Measurements from ENCODE around the gene FAIM2.

FAIM2 gene

GRCh38 chr12:49952391-49953055 lies 48.8 kb upstream of the FAIM2 start:
- no peak for ATAC-seq
- TF ChIP-seq ZC3H10 (CRISPR knock-in tag; IDR thresholded peaks at IDR 0.05) = no peak
- no peak for TF ChIP-seq CSRNP3 (CRISPR knock-in tag; IDR thresholded peaks at IDR 0.05)
- no peak for TF ChIP-seq CREB5 (CRISPR knock-in tag; IDR thresholded peaks at IDR 0.05; ENCODE audit: low read depth)
- TF ChIP-seq SNAI2 (CRISPR knock-in tag; IDR thresholded peaks at IDR 0.05) = no peak
- TF ChIP-seq PATZ1 (CRISPR knock-in tag; IDR thresholded peaks at IDR 0.05; ENCODE audit: borderline replicate concordance) = no peak
- no peak for TF ChIP-seq CSDC2 (CRISPR knock-in tag; IDR thresholded peaks at IDR 0.05)
- no peak for TF ChIP-seq ZNF565 (CRISPR knock-in tag; conservative IDR thresholded peaks at IDR 0.05; ENCODE audit: low read depth)
- no peak for TF ChIP-seq ARNTL (CRISPR knock-in tag; IDR thresholded peaks at IDR 0.05; ENCODE audit: borderline replicate concordance, low read depth)
- no peak for TF ChIP-seq PPARA (CRISPR knock-in tag; IDR thresholded peaks at IDR 0.05; ENCODE audit: borderline replicate concordance)
- TF ChIP-seq GLIS3 (CRISPR knock-in tag; IDR thresholded peaks at IDR 0.05) = no peak
- no peak for TF ChIP-seq ESRRG (CRISPR knock-in tag; IDR thresholded peaks at IDR 0.05)
- no peak for TF ChIP-seq OSR1 (CRISPR knock-in tag; IDR thresholded peaks at IDR 0.05)
- TF ChIP-seq TOX (CRISPR knock-in tag; IDR thresholded peaks at IDR 0.05; ENCODE audit: borderline replicate concordance) = no peak

- ATAC-seq = no peak
- no peak for TF ChIP-seq OSR1 (CRISPR knock-in tag; IDR thresholded peaks at IDR 0.05)
- TF ChIP-seq CREB5 (CRISPR knock-in tag; IDR thresholded peaks at IDR 0.05; ENCODE audit: low read depth) = no peak
- no peak for TF ChIP-seq ZNF565 (CRISPR knock-in tag; conservative IDR thresholded peaks at IDR 0.05; ENCODE audit: low read depth)
- no peak for TF ChIP-seq ESRRG (CRISPR knock-in tag; IDR thresholded peaks at IDR 0.05)
- no peak for TF ChIP-seq PPARA (CRISPR knock-in tag; IDR thresholded peaks at IDR 0.05; ENCODE audit: borderline replicate concordance)
- no peak for TF ChIP-seq TCF4 (CRISPR knock-in tag; IDR thresholded peaks at IDR 0.05; ENCODE audit: borderline replicate concordance)
These were observed 47.9 kb upstream of the FAIM2 start for GRCh38 chr12:49951411-49952240.

GRCh38 chr12:49950273-49951251 lies 46.9 kb upstream of the FAIM2 start, which contains the start of gene AQP2:
TSS of gene AQP2 (plus strand) at chr12:49950737. CDS start at chr12:49950831, 94 bp downstream.
- TF ChIP-seq CREB5 (CRISPR knock-in tag; IDR thresholded peaks at IDR 0.05; ENCODE audit: low read depth) = no peak
- TF ChIP-seq ZFP30 (CRISPR knock-in tag; IDR thresholded peaks at IDR 0.05) = no peak
- TF ChIP-seq CSDC2 (CRISPR knock-in tag; IDR thresholded peaks at IDR 0.05) = no peak
- TF ChIP-seq CSRNP3 (CRISPR knock-in tag; IDR thresholded peaks at IDR 0.05) = no peak
- no peak for TF ChIP-seq POU6F1 (CRISPR knock-in tag; IDR thresholded peaks at IDR 0.05; ENCODE audit: borderline replicate concordance, low read depth)
- TF ChIP-seq PPARA (CRISPR knock-in tag; IDR thresholded peaks at IDR 0.05; ENCODE audit: borderline replicate concordance) = no peak
- TF ChIP-seq ESRRG (CRISPR knock-in tag; IDR thresholded peaks at IDR 0.05) = no peak
- TF ChIP-seq RARB (CRISPR knock-in tag; IDR thresholded peaks at IDR 0.05) = no peak
- no peak for TF ChIP-seq ISL1 (CRISPR knock-in tag; IDR thresholded peaks at IDR 0.05)
- no peak for TF ChIP-seq OSR1 (CRISPR knock-in tag; IDR thresholded peaks at IDR 0.05)
- TF ChIP-seq GLIS3 (CRISPR knock-in tag; IDR thresholded peaks at IDR 0.05) = no peak
- no peak for TF ChIP-seq ZFP3 (CRISPR knock-in tag; IDR thresholded peaks at IDR 0.05)
- no peak for TF ChIP-seq SNAI2 (CRISPR knock-in tag; IDR thresholded peaks at IDR 0.05)
- no peak for TF ChIP-seq TCF4 (CRISPR knock-in tag; IDR thresholded peaks at IDR 0.05; ENCODE audit: borderline replicate concordance)
- ATAC-seq = no peak
